ENCODE measurements around the gene MAGEB4. TPM values are rescaled to one million over a fixed set of nuclear protein-coding genes. Genes with fewer than 3 reads are reported as not detected.

The MAGEB4 gene
- total RNA-seq, 1 experiment from 2014 or later = not detected

DNA sequence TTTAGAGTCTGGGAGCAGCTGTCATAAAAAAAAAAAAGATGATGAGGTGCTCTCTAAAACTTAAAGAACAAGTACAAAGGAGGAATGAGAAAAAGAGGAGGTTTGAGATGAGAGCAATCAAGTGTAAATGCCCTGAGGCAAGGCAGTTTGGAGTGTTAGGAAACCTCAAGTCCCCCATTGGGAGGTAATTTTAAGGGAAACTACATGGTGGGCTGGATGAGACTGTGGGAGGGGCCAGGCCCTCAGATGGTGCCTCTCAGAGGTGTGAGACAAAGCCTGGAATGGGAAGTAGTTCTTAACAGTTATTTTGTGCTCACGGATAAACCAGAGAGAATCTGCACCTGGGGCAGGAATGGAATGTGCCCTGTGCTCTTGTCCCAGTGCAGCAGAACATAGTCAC, 13.3 kb upstream of the MAGEB4 start:
- H3K9ac ChIP-seq (ENCODE audit: low read length) = no peak overlapping the region
- H2AFZ ChIP-seq (ENCODE audit: low read length) = no peak overlapping the region
- H3K79me2 ChIP-seq (ENCODE audit: low read length) = no peaks in the 10 kb centered on the region
- H3K36me3 ChIP-seq (ENCODE audit: low read depth, low read length) = no peaks in the 10 kb centered on the region
- H3K27me3 ChIP-seq (ENCODE audit: low read length) = no peaks in the 10 kb centered on the region
- H4K20me1 ChIP-seq (ENCODE audit: low read length) = no peaks in the 10 kb centered on the region
- no peak overlapping the region for H3K27ac ChIP-seq (ENCODE audit: low read length)
- H3K4me2 ChIP-seq (ENCODE audit: low read length) = no peak overlapping the region
- DNase-seq = no peak
- no peaks in the 10 kb centered on the region for H3K9me3 ChIP-seq (ENCODE audit: low read length)
- no peak for ATAC-seq
- ChIA-PET CTCF (no interaction called here), POLR2A (ENCODE audit: unreplicated experiment) (no interaction called here)
- H3F3A ChIP-seq (ENCODE audit: low read length, unreplicated experiment) = no peaks in the 10 kb centered on the region
- BruUV-seq (replicated peaks) = no TSS peak
- no peak overlapping the region for H3K4me3 ChIP-seq (ENCODE audit: low read length)
- H3K9me2 ChIP-seq (replicated peaks; ENCODE audit: low read length) = no peaks in the 10 kb centered on the region
- no peak for TF ChIP-seq EZH2phosphoT487 (IDR thresholded peaks at IDR 0.05; ENCODE audit: borderline replicate concordance, low read length)
- intact Hi-C loops (cut with micrococcal nuclease) = no loop called here
- no peaks in the 10 kb centered on the region for H3K4me1 ChIP-seq (ENCODE audit: insufficient read depth, low read length)

DNA sequence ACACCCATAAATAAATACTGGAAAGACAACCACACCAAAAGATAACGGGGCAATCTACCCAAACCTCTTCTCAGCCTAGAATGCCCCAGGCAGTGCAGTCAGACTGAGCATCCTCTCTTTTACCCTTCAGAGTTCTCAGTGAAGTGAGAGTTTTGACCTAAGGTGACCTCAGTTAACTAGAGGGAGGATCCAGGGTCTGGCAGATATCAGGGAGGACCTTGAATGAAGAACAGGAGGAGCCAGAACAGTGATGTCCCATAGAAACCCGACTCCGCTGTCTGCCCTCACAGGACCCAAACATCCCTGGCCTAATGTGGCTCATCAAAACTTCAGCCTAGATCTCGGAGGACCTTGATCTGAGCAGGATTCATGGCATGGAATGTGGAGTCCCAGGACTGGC, 11.4 kb upstream of the MAGEB4 start, which contains the start of gene MAGEB3:
Gene MAGEB3, plus strand, starts transcription at position 263 of the 400 bp plus-strand sequence. CDS start 5,268 bp downstream, outside the sequence.
- Histone ChIP-seq H2AFZ (ENCODE audit: low read length) (no peak within 1 kb of the TSS), H3K27ac (ENCODE audit: low read length) (no peak within 1 kb of the TSS), H3K4me3 (ENCODE audit: low read length) (no peak within 1 kb of the TSS), H3K79me2 (ENCODE audit: low read length) (no peaks in the 10 kb centered on the region), H3K4me1 (ENCODE audit: insufficient read depth, low read length) (no peaks in the 10 kb centered on the region), H3K36me3 (ENCODE audit: low read depth, low read length) (no peaks in the 10 kb centered on the region), H4K20me1 (ENCODE audit: low read length) (no peaks in the 10 kb centered on the region), H3F3A (ENCODE audit: low read length, unreplicated experiment) (no peaks in the 10 kb centered on the region), H3K9me2 (replicated peaks; ENCODE audit: low read length) (no peaks in the 10 kb centered on the region), H3K9me3 (ENCODE audit: low read length) (no peaks in the 10 kb centered on the region), H3K4me2 (ENCODE audit: low read length) (no peak within 1 kb of the TSS), H3K9ac (ENCODE audit: low read length) (no peak within 1 kb of the TSS), H3K27me3 (ENCODE audit: low read length) (no peaks in the 10 kb centered on the region)
- DNase-seq (no peak), ATAC-seq (no peak)
- no peak for TF ChIP-seq EZH2 (IDR thresholded peaks at IDR 0.05; ENCODE audit: low read length, unreplicated experiment)
- TF ChIP-seq, protein P1, sequence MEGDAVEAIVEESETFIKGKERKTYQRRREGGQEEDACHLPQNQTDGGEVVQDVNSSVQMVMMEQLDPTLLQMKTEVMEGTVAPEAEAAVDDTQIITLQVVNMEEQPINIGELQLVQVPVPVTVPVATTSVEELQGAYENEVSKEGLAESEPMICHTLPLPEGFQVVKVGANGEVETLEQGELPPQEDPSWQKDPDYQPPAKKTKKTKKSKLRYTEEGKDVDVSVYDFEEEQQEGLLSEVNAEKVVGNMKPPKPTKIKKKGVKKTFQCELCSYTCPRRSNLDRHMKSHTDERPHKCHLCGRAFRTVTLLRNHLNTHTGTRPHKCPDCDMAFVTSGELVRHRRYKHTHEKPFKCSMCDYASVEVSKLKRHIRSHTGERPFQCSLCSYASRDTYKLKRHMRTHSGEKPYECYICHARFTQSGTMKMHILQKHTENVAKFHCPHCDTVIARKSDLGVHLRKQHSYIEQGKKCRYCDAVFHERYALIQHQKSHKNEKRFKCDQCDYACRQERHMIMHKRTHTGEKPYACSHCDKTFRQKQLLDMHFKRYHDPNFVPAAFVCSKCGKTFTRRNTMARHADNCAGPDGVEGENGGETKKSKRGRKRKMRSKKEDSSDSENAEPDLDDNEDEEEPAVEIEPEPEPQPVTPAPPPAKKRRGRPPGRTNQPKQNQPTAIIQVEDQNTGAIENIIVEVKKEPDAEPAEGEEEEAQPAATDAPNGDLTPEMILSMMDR (conservative IDR thresholded peaks at IDR 0.05; ENCODE audit: low read depth, low read length) = no peak
- no peak for TF ChIP-seq EZH2phosphoT487 (IDR thresholded peaks at IDR 0.05; ENCODE audit: borderline replicate concordance, low read length)
- POLR2A ChIA-PET (ENCODE audit: unreplicated experiment) = no interaction called here
- CTCF ChIA-PET = no interaction called here
- intact Hi-C loops (cut with micrococcal nuclease) = no loop called here
- no TSS peak for BruUV-seq (replicated peaks)

DNA sequence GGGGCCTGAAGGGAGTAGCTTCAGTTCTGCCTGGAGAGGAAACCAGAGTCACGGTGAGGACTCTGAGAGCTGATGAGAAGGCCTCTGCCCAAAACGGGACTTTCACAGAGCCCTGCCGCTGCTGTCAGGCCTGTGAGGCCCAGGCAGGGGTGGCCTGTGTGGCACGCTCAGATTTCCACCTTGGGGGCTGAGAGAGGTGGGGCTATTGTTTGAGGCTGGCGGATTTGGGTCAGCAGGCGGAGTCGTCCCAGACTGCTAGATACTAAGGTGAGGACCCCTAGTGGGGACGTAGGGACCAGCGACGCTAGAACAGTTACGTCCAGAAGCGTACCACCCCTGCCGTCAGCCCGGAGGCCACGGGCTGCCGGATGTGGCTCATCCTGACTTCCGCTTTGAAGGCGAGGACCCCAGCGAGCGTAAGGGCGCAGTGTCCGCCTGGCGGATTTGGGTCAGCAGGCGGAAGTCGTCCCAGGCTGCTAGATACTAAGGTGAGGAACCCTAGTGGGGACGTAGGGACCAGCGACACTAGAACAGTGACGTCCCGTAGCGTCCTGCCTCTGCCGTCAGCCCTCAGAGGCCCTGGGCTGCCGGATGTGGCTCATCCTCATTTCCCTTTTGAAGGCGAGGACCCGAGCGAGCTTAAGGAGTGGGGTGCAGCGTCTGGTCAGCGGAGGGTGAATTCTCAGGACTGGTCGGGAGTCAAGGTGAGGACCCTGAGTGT, 5.1 kb downstream of the MAGEB4 start, which contains the start of gene MAGEB1:
Gene MAGEB1, plus strand, starts transcription at position 378 of the 721 bp plus-strand sequence. CDS start 3,348 bp downstream, outside the sequence.
- H2AFZ ChIP-seq (ENCODE audit: low read length) = no peak within 1 kb of the TSS
- peaks cover 9% of the 10 kb centered on the region; the same call in 1 of the 2 replicates for H3K27me3 ChIP-seq (ENCODE audit: low read length)
- ATAC-seq (no peak), DNase-seq (no peak)
- BruUV-seq (replicated peaks) = no TSS peak
- H3K4me2 ChIP-seq (ENCODE audit: low read length) = no peak within 1 kb of the TSS
- no peaks in the 10 kb centered on the region for H3K36me3 ChIP-seq (ENCODE audit: low read depth, low read length)
- no peak for TF ChIP-seq EZH2 (IDR thresholded peaks at IDR 0.05; ENCODE audit: low read length, unreplicated experiment)
- CTCF ChIA-PET = no interaction called here
- H3K4me1 ChIP-seq (ENCODE audit: insufficient read depth, low read length) = no peaks in the 10 kb centered on the region
- H3K4me3 ChIP-seq (ENCODE audit: low read length) = no peak within 1 kb of the TSS
- no peaks in the 10 kb centered on the region for H3K9me2 ChIP-seq (replicated peaks; ENCODE audit: low read length)
- H3K9ac ChIP-seq (ENCODE audit: low read length) = no peak within 1 kb of the TSS
- intact Hi-C loops (cut with micrococcal nuclease) = no loop called here
- H4K20me1 ChIP-seq (ENCODE audit: low read length) = no peaks in the 10 kb centered on the region
- POLR2A ChIA-PET (ENCODE audit: unreplicated experiment) = no interaction called here
- H3K79me2 ChIP-seq (ENCODE audit: low read length) = no peaks in the 10 kb centered on the region
- H3K27ac ChIP-seq (ENCODE audit: low read length) = no peak within 1 kb of the TSS
- H3K9me3 ChIP-seq (ENCODE audit: low read length) = no peaks in the 10 kb centered on the region
- no peaks in the 10 kb centered on the region for H3F3A ChIP-seq (ENCODE audit: low read length, unreplicated experiment)
